Endothelial cell (in vitro differentiated cells): Measurements from ENCODE around the gene TMEM247. TPM values are rescaled to one million over a fixed set of nuclear protein-coding genes. Genes with fewer than 3 reads are reported as not detected.

ENCODE experiments used
- DNase-seq: peaks from one replicate; pipeline ENCODE4 v3.0.0; 2021; ENCODE audit warnings: low spot score
- H3K27ac Mint-ChIP-seq: one replicate; pipeline ENCODE4 v1.8.0; 2021; ENCODE audit warnings: mixed read lengths, inconsistent platforms; ENCODE audit not compliant: unreplicated experiment
- H3K27me3 Mint-ChIP-seq: one replicate; pipeline ENCODE4 v1.8.0; 2021; ENCODE audit warnings: mild to moderate bottlenecking, moderate library complexity, mixed read lengths, inconsistent platforms; ENCODE audit not compliant: unreplicated experiment
- H3K36me3 Mint-ChIP-seq: one replicate; pipeline ENCODE4 v1.8.0; 2021; ENCODE audit warnings: mild to moderate bottlenecking, low read depth, mixed read lengths, inconsistent platforms; ENCODE audit not compliant: unreplicated experiment
- H3K4me1 Mint-ChIP-seq: one replicate; pipeline ENCODE4 v1.8.0; 2021; ENCODE audit warnings: mild to moderate bottlenecking, mixed read lengths, inconsistent platforms; ENCODE audit not compliant: unreplicated experiment
- H3K4me3 Mint-ChIP-seq: one replicate; pipeline ENCODE4 v1.8.0; 2021; ENCODE audit warnings: mild to moderate bottlenecking, mixed read lengths, inconsistent platforms; ENCODE audit not compliant: unreplicated experiment
- H3K9me3 Mint-ChIP-seq: one replicate; pipeline ENCODE4 v1.8.0; 2021; ENCODE audit warnings: mixed read lengths, inconsistent platforms; ENCODE audit not compliant: unreplicated experiment
- total RNA-seq: library from RNA; stranded (reverse); fragmentation: NEBNext Ultra II Directional; extraction: Animal tissue kit (Norgen Biotek cat#: 25700); gene quantifications from one replicate; pipeline ENCODE4 v1.2.1, GENCODE V29; 2021; ENCODE audit not compliant: unreplicated experiment
- TF ChIP-seq, protein P1 (sequence below): fragments of 200-600 bp; sonication (generic); IDR thresholded peaks from one replicate; pipeline ENCODE4 v1.5.0; 2021; ENCODE audit warnings: antibody characterized with exemption; ENCODE audit not compliant: unreplicated experiment

TMEM247 gene
- total RNA-seq, 1 donor from 2014 or later: not detected

DNA sequence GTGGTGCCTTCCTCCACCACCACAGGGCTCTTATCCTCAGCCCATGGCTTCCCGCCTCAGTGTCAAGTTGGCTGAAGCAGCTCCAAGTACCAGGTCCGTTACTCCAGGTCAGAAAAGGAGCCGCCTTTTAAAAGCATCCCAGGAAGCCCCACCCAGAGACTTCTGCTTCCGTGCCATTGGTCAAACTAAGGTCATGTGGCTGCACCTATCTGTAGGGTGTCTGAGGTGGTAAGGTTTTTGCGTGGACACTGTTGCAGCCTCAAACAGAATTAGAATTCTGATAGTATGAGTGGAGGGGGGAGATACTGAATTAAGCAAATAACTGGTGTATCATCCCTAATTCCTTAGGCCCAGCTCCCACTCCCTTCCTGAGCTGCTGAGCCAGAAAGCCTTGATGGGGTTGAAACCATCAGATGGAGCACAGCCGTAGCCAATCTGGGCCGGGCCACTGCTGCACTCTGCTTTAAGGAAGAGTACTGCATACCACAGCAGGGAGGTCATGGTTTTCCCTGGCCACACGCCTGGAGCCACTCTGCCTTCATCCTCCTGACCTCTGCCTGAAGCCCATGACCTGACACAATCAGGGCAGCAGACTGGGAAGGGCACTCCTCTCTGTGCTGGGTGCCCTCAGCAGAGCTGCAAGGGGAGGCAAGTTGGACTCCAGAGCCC lies 8.4 kb downstream of the TMEM247 start:
- H3K27ac Mint-ChIP-seq: no peak overlapping the region
- DNase-seq: no peak
- peaks cover 4% of the 10 kb centered on the region for H3K27me3 Mint-ChIP-seq
- no peaks in the 10 kb centered on the region for H3K36me3 Mint-ChIP-seq
- no peaks in the 10 kb centered on the region for H3K4me1 Mint-ChIP-seq
- TF ChIP-seq, protein P1, sequence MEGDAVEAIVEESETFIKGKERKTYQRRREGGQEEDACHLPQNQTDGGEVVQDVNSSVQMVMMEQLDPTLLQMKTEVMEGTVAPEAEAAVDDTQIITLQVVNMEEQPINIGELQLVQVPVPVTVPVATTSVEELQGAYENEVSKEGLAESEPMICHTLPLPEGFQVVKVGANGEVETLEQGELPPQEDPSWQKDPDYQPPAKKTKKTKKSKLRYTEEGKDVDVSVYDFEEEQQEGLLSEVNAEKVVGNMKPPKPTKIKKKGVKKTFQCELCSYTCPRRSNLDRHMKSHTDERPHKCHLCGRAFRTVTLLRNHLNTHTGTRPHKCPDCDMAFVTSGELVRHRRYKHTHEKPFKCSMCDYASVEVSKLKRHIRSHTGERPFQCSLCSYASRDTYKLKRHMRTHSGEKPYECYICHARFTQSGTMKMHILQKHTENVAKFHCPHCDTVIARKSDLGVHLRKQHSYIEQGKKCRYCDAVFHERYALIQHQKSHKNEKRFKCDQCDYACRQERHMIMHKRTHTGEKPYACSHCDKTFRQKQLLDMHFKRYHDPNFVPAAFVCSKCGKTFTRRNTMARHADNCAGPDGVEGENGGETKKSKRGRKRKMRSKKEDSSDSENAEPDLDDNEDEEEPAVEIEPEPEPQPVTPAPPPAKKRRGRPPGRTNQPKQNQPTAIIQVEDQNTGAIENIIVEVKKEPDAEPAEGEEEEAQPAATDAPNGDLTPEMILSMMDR: no peak
- no peaks in the 10 kb centered on the region for H3K9me3 Mint-ChIP-seq
- no peak overlapping the region for H3K4me3 Mint-ChIP-seq

DNA sequence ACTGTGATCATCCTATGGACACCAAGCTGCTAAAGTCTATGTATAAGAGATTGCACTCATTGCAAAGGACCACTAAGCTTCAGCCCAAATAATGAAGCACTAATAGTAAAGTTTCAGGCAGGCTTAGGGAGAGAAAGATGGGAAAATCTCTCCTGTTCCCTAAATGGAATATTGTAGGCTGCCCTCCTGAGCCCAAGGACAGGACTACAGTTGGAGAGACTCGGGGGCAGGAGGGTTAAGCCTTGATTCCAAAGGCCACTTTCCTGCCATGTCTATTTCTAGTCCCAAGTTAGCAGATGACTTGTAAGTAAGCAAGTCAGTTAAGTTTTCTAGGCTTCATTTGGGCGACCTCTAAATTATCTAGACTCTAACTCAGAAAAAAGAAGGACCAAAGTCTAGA lies 9.0 kb downstream of the TMEM247 start:
- H3K4me1 Mint-ChIP-seq: no peaks in the 10 kb centered on the region
- H3K9me3 Mint-ChIP-seq: no peaks in the 10 kb centered on the region
- DNase-seq: no peak
- peaks cover 4% of the 10 kb centered on the region for H3K27me3 Mint-ChIP-seq
- H3K27ac Mint-ChIP-seq: no peak overlapping the region
- H3K36me3 Mint-ChIP-seq: no peaks in the 10 kb centered on the region
- TF ChIP-seq, protein P1: no peak
- H3K4me3 Mint-ChIP-seq: no peak overlapping the region

DNA sequence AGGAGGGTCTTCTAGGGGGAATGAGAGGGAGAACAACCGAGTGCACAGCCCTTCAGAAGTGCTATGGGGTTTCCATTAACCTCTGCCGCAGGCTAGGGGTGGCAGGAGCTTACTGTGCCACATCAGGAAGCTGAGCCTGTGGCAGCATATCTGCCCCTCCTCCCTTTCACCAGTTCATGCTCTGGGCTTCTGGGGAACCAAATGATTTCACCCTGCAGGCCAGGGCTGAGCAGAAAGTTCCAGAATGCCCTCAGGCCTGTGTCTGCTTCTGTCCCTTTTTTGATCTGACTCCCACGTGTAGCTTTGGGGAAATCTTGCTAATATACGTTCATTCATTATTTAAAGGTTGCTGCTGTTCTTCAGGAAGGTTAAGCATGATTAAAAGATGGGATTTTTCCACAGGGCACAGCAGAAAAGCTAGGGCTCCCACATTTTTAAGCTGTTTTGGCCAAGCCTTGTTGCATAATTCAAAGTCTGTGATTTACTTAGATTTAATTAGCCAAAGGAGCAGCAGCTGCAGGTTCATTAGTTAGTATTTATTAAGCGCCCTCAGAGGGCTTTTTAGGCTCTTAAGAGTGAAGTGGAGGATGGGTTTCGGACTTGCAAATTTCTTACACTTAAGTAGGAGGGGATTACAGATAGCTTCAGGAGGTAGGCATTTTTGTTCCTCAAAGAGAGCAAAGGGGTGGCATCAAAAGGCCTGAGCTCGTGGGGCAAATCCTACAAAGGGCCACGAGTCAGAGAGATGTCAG lies 10.2 kb downstream of the TMEM247 start:
- Mint-ChIP-seq H3K27ac (no peak overlapping the region), H3K4me3 (no peak overlapping the region), H3K36me3 (no peaks in the 10 kb centered on the region), H3K9me3 (no peaks in the 10 kb centered on the region), H3K27me3 (peaks cover 4% of the 10 kb centered on the region), H3K4me1 (no peaks in the 10 kb centered on the region)
- TF ChIP-seq, protein P1: no peak
- no peak for DNase-seq

DNA sequence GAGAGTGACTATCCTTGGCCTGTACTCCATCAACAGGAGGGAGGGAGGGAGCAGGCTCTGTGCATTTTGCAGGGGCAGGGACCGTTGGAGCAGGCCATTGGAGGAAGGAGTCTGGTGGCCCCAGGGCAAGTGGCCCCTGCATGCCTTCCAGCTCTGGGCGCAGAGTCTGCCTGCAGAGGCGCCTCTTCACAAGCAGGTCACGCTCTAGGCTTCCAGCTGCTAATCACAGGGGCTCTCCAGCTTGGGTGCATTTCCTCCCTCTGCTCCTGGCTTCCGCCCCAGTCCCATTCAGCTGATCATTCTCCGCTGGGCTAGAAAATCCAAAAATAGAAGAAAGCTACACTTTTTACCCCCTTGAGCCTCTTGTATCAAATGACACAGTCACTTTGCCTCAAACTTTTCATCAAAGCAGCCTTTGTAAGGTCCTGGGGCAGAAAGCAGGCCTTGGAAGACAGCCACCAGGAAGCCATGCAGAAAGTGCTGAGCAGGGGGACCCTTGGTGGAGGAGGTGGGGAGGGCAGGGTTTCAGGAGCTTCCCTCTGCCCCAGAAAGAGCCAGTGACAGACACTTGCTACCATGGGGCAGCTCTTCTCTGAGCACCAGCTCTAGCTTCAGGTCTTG lies 11.3 kb downstream of the TMEM247 start:
- H3K9me3 Mint-ChIP-seq: no peaks in the 10 kb centered on the region
- peaks cover 4% of the 10 kb centered on the region for H3K27me3 Mint-ChIP-seq
- TF ChIP-seq, protein P1: no peak
- H3K36me3 Mint-ChIP-seq: no peaks in the 10 kb centered on the region
- no peak overlapping the region for H3K27ac Mint-ChIP-seq
- DNase-seq: no peak
- no peak overlapping the region for H3K4me3 Mint-ChIP-seq
- no peaks in the 10 kb centered on the region for H3K4me1 Mint-ChIP-seq

DNA sequence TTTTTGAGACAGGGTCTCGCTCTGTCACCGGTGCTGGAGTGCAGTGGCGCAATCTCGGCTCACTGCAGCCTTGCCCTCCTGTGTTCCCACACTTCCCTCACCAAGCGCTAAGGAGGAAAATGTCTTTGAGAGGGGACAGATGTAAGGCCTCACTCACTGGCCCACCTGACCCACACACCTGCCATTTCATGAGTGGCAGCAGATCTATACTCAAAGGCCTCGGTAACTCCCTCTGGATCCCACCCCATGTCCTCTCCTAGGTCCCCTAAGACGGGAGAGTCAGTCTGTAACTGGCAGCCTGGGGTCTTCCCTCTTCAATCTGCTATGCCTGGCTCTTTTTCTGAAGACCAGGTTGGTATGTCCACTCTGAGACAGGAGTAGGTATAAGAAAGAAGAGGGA lies 12.9 kb downstream of the TMEM247 start:
- no peak for DNase-seq
- TF ChIP-seq, protein P1: no peak
- Mint-ChIP-seq H3K27ac (no peak overlapping the region), H3K9me3 (no peaks in the 10 kb centered on the region), H3K27me3 (peaks cover 3% of the 10 kb centered on the region), H3K4me1 (no peaks in the 10 kb centered on the region), H3K36me3 (no peaks in the 10 kb centered on the region), H3K4me3 (no peak overlapping the region)
